Endothelial cell of umbilical vein (primary cell): ENCODE results near the gene MN1. TPM values are rescaled to one million over a fixed set of nuclear protein-coding genes. Genes with fewer than 3 reads are reported as not detected.

Experiments
- BruUV-seq: library from RNA; stranded (reverse); fragments of 400-500 nt; replicated peaks from 2 replicates; lab custom pipeline; 2021; lab: Mats Ljungman, UMichigan
- CTCF ChIA-PET: fragments of 300-600, 350-600 bp; sonication (Branson Sonifier 250); formaldehyde crosslinking; loops from one replicate; lab custom pipeline; 2021; ENCODE audit warnings: antibody characterized with exemption, inconsistent platforms; lab: Charles Lee
- POLR2A ChIA-PET: fragments of 300-600, 350-600 bp; sonication (Branson Sonifier 250); formaldehyde crosslinking; loops from one replicate; lab custom pipeline; 2021; ENCODE audit warnings: antibody characterized with exemption, inconsistent platforms; lab: Charles Lee
- DNase-seq: peaks from one replicate; pipeline ENCODE4 v3.0.0-alpha.2; 2011; ENCODE audit warnings: low read depth, low spot score
- FAIRE-seq: peaks from 2 replicates; lab custom pipeline; 2011; peaks lifted over from hg19 to GRCh38; lab: Jason Lieb, UNC
- H2AFZ ChIP-seq: 2 replicates; pipeline ENCODE4 v1.6.0; 2012; ENCODE audit warnings: low read depth, low read length, control low read depth, inconsistent platforms
- H3K27ac ChIP-seq: 2 replicates; pipeline ENCODE4 v1.5.1; 2011; ENCODE audit warnings: low read depth, mild to moderate bottlenecking, control low read depth, low read length, moderate library complexity; ENCODE audit not compliant: insufficient read depth
- H3K27me3 ChIP-seq, 2 experiments: 2 replicates each; pipeline versions ENCODE4 v1.6.0 to v1.6.1; 2011; ENCODE audit warnings: low read length in 2 of 2, mixed read lengths in 1 of 2; ENCODE audit not compliant: control insufficient read depth in 2 of 2, insufficient read depth in 2 of 2
- H3K36me3 ChIP-seq, 2 experiments: 2 replicates in 1 of 2; 3 replicates in 1 of 2; pipeline ENCODE4 v1.5.1; 2011; ENCODE audit warnings: low read length in 2 of 2, mild to moderate bottlenecking in 1 of 2, moderate library complexity in 1 of 2; ENCODE audit not compliant: control insufficient read depth in 2 of 2, insufficient read depth in 2 of 2; ENCODE audit errors: extremely low read depth in 1 of 2
- H3K4me1 ChIP-seq: 3 replicates; pipeline ENCODE4 v1.5.1; 2011; ENCODE audit warnings: mild to moderate bottlenecking, low read length; ENCODE audit not compliant: control insufficient read depth, insufficient read depth; ENCODE audit errors: extremely low read depth
- H3K4me2 ChIP-seq: 2 replicates; pipeline ENCODE4 v1.6.1; 2011; ENCODE audit warnings: low read length, control low read depth, mixed read lengths; ENCODE audit not compliant: insufficient read depth
- H3K4me3 ChIP-seq, 3 experiments: fragments of 200-600 bp in 1 of 3; sonication (generic), shearing (Covaris generic) in 1 of 3; replicated peaks in 1 of 3; 2 replicates each; pipeline ENCODE4 v1.5.1; 2011 to 2016; ENCODE audit warnings: control low read depth in 3 of 3, low read length in 3 of 3, mild to moderate bottlenecking in 2 of 3, inconsistent platforms in 1 of 3, low read depth in 1 of 3, moderate library complexity in 1 of 3; ENCODE audit not compliant: insufficient read depth in 1 of 3
- H3K79me2 ChIP-seq: 2 replicates; pipeline ENCODE4 v1.6.0; 2012; ENCODE audit warnings: low read length, inconsistent platforms; ENCODE audit not compliant: control insufficient read depth, insufficient read depth
- H3K9ac ChIP-seq: replicated peaks from 2 replicates; pipeline ENCODE3; 2011; ENCODE audit warnings: low read length, control low read depth; ENCODE audit not compliant: insufficient read depth; ENCODE audit errors: extremely low read depth
- H3K9me1 ChIP-seq: replicated peaks from 3 replicates; pipeline ENCODE4 v1.6.0; 2011; ENCODE audit warnings: mild to moderate bottlenecking, low read length; ENCODE audit not compliant: control insufficient read depth, insufficient read depth; ENCODE audit errors: extremely low read depth
- H3K9me3 ChIP-seq: replicated peaks from 2 replicates; pipeline ENCODE4 v1.5.1; 2012; ENCODE audit warnings: low read length, inconsistent platforms; ENCODE audit not compliant: control insufficient read depth, insufficient read depth
- H4K20me1 ChIP-seq: replicated peaks from 2 replicates; pipeline ENCODE3; 2011; ENCODE audit warnings: mild to moderate bottlenecking, low read length; ENCODE audit not compliant: control insufficient read depth, insufficient read depth; ENCODE audit errors: extremely low read depth
- EZH2 ChIP-seq: IDR thresholded peaks from 2 replicates; pipeline ENCODE4 v1.6.1; 2012; ENCODE audit warnings: borderline replicate concordance, low read depth, mild to moderate bottlenecking, moderate library complexity, low read length, inconsistent platforms; ENCODE audit not compliant: severe bottlenecking
- FOS ChIP-seq: IDR thresholded peaks from 2 replicates; pipeline ENCODE4 v1.6.1; 2011; ENCODE audit warnings: mild to moderate bottlenecking, low read length, moderate library complexity, borderline replicate concordance; ENCODE audit not compliant: insufficient read depth
- GATA2 ChIP-seq: IDR thresholded peaks from 2 replicates; pipeline ENCODE4 v1.7.0; 2011; ENCODE audit warnings: low read depth, mild to moderate bottlenecking, moderate library complexity, mixed read lengths, low read length; ENCODE audit not compliant: insufficient read length, insufficient read depth
- JUN ChIP-seq: IDR thresholded peaks from 2 replicates; pipeline ENCODE4 v1.6.1; 2011; ENCODE audit warnings: borderline replicate concordance, low read depth; ENCODE audit not compliant: insufficient read length, insufficient read depth
- MYC ChIP-seq: IDR thresholded peaks from one replicate; pipeline ENCODE4 v1.6.1; 2011; ENCODE audit warnings: mild to moderate bottlenecking, low read depth, low read length
- POLR2A ChIP-seq: IDR thresholded peaks from 2 replicates; pipeline ENCODE4 v1.6.1; 2012; ENCODE audit warnings: low read depth, mild to moderate bottlenecking, control low read depth, low read length
- POLR2AphosphoS5 ChIP-seq: IDR thresholded peaks from 2 replicates; pipeline ENCODE4 v1.6.1; 2012; ENCODE audit warnings: low read depth, mild to moderate bottlenecking, control low read depth, low read length, moderate library complexity; ENCODE audit not compliant: insufficient read depth
- dilution Hi-C: fragments of 300-500 bp; cut with MboI; formaldehyde crosslinking; loops from one replicate; pipeline ENCODE4 v1.15.0; 2019; ENCODE audit warnings: low sequenced_read_pairs; ENCODE audit not compliant: extremely low pct_ligation_motif_present
- intact Hi-C: fragments of 100-400 bp; cut with micrococcal nuclease; formaldehyde crosslinking; loops from one replicate; pipeline ENCODE4 v1.10.0; 2022
- polyA plus RNA-seq, 4 experiments: library from polyadenylated mRNA; depleted of rRNA in 3 of 4; stranded (reverse) in 3 of 4; unstranded in 1 of 4; fragments of >200 nt; gene quantifications; 2 replicates each; pipeline versions ENCODE4 v1.2.1 to v1.2.3, GENCODE V29; 2011 to 2012; ENCODE audit warnings: missing spikeins in 1 of 4
- total RNA-seq: library from RNA; stranded (reverse); gene quantifications from 2 replicates; pipeline ENCODE4 v1.2.3, GENCODE V29; 2021
- TF ChIP-seq, protein P1 (sequence below): IDR thresholded peaks from 2 replicates; pipeline ENCODE4 v1.6.1; 2011; ENCODE audit not compliant: insufficient read depth, insufficient read length
- TF ChIP-seq, protein P2 (sequence below), 2 donors: IDR thresholded peaks; 1 replicate in 1 of 2; 2 replicates in 1 of 2; pipeline ENCODE4 v1.5.1; 2011; ENCODE audit warnings: low read length in 2 of 2, mild to moderate bottlenecking in 2 of 2, moderate library complexity in 2 of 2, control low read depth in 1 of 2, inconsistent platforms in 1 of 2, low read depth in 1 of 2; ENCODE audit not compliant: insufficient read depth in 1 of 2; ENCODE audit errors: extremely low read depth in 1 of 2

MN1 gene
- total and polyA plus RNA-seq, 2 donors (not counting 3 experiments of a cell fraction or from before 2014, with no cell fraction given), result 3.8 to 5.2 TPM

DNA sequence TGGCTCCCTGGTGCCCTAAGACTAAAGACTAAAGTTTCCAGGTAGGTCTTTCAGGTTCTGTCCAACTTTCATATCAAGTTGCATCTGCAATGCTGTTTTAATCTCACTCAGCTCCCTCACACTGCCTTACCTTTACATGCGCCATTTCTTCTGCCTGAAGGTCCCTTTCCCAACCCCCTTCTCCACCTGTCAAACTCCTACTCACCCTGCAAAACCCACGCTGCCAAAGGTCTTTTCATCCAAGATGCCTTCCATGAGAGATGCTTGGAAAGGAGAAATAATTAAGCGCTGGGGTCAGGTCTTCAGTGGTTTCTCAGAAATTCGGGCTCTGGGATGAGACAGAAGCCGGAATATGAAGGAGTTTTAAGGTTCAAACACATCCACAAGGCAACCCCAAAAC, 95.1 kb downstream of the MN1 start:
- dilution Hi-C loops, result no loop called here
- DNase-seq (no peak), FAIRE-seq (no peak)
- BruUV-seq, result no TSS peak
- Histone ChIP-seq H3K9ac (no peak overlapping the region), H3K4me2 (no peak overlapping the region), H3K79me2 (no peaks in the 10 kb centered on the region), H3K4me3 (no peak overlapping the region), H2AFZ (no peak overlapping the region), H3K36me3 (no peaks in the 10 kb centered on the region), H3K27me3 (no peaks in the 10 kb centered on the region), H3K27ac (no peak overlapping the region), H3K9me1 (no peaks in the 10 kb centered on the region), H4K20me1 (no peaks in the 10 kb centered on the region), H3K4me1 (no peaks in the 10 kb centered on the region), H3K9me3 (no peaks in the 10 kb centered on the region)
- TF ChIP-seq GATA2, result no peak
- TF ChIP-seq, protein P1, sequence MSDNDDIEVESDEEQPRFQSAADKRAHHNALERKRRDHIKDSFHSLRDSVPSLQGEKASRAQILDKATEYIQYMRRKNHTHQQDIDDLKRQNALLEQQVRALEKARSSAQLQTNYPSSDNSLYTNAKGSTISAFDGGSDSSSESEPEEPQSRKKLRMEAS, result no peak
- TF ChIP-seq JUN, result no peak
- no peak for TF ChIP-seq MYC
- TF ChIP-seq, protein P2, sequence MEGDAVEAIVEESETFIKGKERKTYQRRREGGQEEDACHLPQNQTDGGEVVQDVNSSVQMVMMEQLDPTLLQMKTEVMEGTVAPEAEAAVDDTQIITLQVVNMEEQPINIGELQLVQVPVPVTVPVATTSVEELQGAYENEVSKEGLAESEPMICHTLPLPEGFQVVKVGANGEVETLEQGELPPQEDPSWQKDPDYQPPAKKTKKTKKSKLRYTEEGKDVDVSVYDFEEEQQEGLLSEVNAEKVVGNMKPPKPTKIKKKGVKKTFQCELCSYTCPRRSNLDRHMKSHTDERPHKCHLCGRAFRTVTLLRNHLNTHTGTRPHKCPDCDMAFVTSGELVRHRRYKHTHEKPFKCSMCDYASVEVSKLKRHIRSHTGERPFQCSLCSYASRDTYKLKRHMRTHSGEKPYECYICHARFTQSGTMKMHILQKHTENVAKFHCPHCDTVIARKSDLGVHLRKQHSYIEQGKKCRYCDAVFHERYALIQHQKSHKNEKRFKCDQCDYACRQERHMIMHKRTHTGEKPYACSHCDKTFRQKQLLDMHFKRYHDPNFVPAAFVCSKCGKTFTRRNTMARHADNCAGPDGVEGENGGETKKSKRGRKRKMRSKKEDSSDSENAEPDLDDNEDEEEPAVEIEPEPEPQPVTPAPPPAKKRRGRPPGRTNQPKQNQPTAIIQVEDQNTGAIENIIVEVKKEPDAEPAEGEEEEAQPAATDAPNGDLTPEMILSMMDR (IDR thresholded peaks at IDR 0.05; ENCODE audit: extremely low read depth in 1 of 2, insufficient read depth in 1 of 2, low read depth in 1 of 2, low read length in 2 of 2), result no peak
- no peak for TF ChIP-seq POLR2AphosphoS5
- TF ChIP-seq FOS, result no peak
- TF ChIP-seq EZH2, result no peak
- TF ChIP-seq POLR2A, result no peak
- intact Hi-C loops, result no loop called here
- ChIA-PET POLR2A (no interaction called here), CTCF (no interaction called here)
